SK-N-MC (cell line): ENCODE data around the gene EFNA2.

Experiments
- EZH2 ChIP-seq: fragments of 200-600 bp; sonication (generic); IDR thresholded peaks from one replicate; pipeline ENCODE4 v1.6.1; 2017; ENCODE audit warnings: antibody characterized with exemption
- POLR2AphosphoS5 ChIP-seq: IDR thresholded peaks from 2 replicates; pipeline ENCODE4 v1.6.1; 2012; ENCODE audit warnings: mild to moderate bottlenecking, low read depth, low read length, borderline replicate concordance

- TF ChIP-seq EZH2 (no peak), POLR2AphosphoS5 (no peak)
Measured at GRCh38 chr19:1278713-1279660, 6.7 kb upstream of the EFNA2 start.
